A549 (cell line): ENCODE measurements around the gene TMEM91. TPM values are rescaled to one million over a fixed set of nuclear protein-coding genes. Genes with fewer than 3 reads are reported as not detected.
A peak's percentile ranks its signal among the peaks of the same experiment; 100 is the strongest.

Experiments
- ATAC-seq, 2 experiments: fragments of 200-7000 bp in 1 of 2; fragments of >200 bp in 1 of 2; cut with Nextera tagmentation in 1 of 2; cut with Tn5 transposase in 1 of 2; 3 replicates each; pipeline versions ENCODE4 v1.8.0 to v1.9.1; 2018 to 2020; ENCODE audit warnings: mild to moderate bottlenecking in 1 of 2, moderate library complexity in 1 of 2
- CTCF ChIA-PET: fragments of 300-600 bp; sonication (Branson Sonifier 250); formaldehyde crosslinking; extraction: SDS; loops from one replicate; lab custom pipeline; 2021; ENCODE audit warnings: antibody characterized with exemption, inconsistent platforms; lab: Yijun Ruan, JAX
- POLR2A ChIA-PET: fragments of 350-600 bp; formaldehyde crosslinking; extraction: SDS; loops from one replicate; lab custom pipeline; 2021; ENCODE audit warnings: antibody characterized with exemption, inconsistent platforms; lab: Yijun Ruan, JAX
- DNase-seq, 2 experiments: peaks; one replicate each; pipeline versions ENCODE4 v3.0.0 to v3.0.0-alpha.2; 2011 to 2016; ENCODE audit warnings: low read depth in 1 of 2, low spot score in 1 of 2
- FAIRE-seq: peaks from 2 replicates; lab custom pipeline; 2011; peaks lifted over from hg19 to GRCh38; lab: Jason Lieb, UNC
- H3K27ac ChIP-seq, 2 experiments: fragments of >200 bp; sonication (Bioruptor Twin); formaldehyde crosslinking; 3 replicates each; pipeline ENCODE4 v1.5.1; 2016 to 2017
- H3K4me1 ChIP-seq: fragments of >200 bp; sonication (Bioruptor Twin); formaldehyde crosslinking; 3 replicates; pipeline ENCODE4 v1.6.1; 2016
- H3K4me2 ChIP-seq: fragments of >200 bp; sonication (Bioruptor Twin); formaldehyde crosslinking; 3 replicates; pipeline ENCODE4 v1.6.1; 2016
- H3K4me3 ChIP-seq: fragments of >200 bp; sonication (Bioruptor Twin); formaldehyde crosslinking; 3 replicates; pipeline ENCODE4 v1.5.1; 2016
- H3K9me3 ChIP-seq: fragments of >200 bp; sonication (Bioruptor Twin); formaldehyde crosslinking; 3 replicates; pipeline ENCODE4 v1.6.1; 2016
- CBX2 ChIP-seq: fragments of 200-600 bp; sonication (generic); IDR thresholded peaks from 2 replicates; pipeline ENCODE4 v1.6.1; 2016; ENCODE audit warnings: low read depth, mild to moderate bottlenecking, borderline replicate concordance
- CBX8 ChIP-seq: fragments of 200-600 bp; sonication (generic); IDR thresholded peaks from 2 replicates; pipeline ENCODE4 v1.6.1; 2016
- CHD4 ChIP-seq: fragments of 200-600 bp; sonication (generic); IDR thresholded peaks from 2 replicates; pipeline ENCODE4 v1.6.1; 2016; ENCODE audit warnings: antibody characterized with exemption, mild to moderate bottlenecking, borderline replicate concordance
- CTCF ChIP-seq: fragments of >200 bp; sonication (Bioruptor Twin); formaldehyde crosslinking; IDR thresholded peaks from 3 replicates; pipeline ENCODE4 v1.5.1; 2016
- EHF ChIP-seq: fragments of 250-450 bp; sonication (Bioruptor Pico); IDR thresholded peaks from 2 replicates; pipeline ENCODE4 v1.5.0; 2020; ENCODE audit warnings: mild to moderate bottlenecking
- EP300 ChIP-seq, 2 experiments: fragments of >200 bp; sonication (Bioruptor Twin); formaldehyde crosslinking; IDR thresholded peaks; 2 replicates in 1 of 2; 3 replicates in 1 of 2; pipeline ENCODE4 v1.6.1; 2016 to 2017
- FOSL2 ChIP-seq, 2 experiments: fragments of 450-650 bp in 1 of 2; fragments of >200 bp in 1 of 2; sonication (Bioruptor Twin) in 1 of 2; formaldehyde crosslinking; IDR thresholded peaks; 2 replicates each; pipeline versions ENCODE4 v1.5.0 to v1.6.1; 2016 to 2020; ENCODE audit warnings: mild to moderate bottlenecking in 1 of 2, moderate library complexity in 1 of 2
- HOXB5 ChIP-seq: fragments of 250-450 bp; sonication (Bioruptor Pico); IDR thresholded peaks from 2 replicates; pipeline ENCODE4 v1.5.0; 2020; ENCODE audit warnings: mild to moderate bottlenecking, moderate library complexity
- JUN ChIP-seq, 2 experiments: fragments of >200 bp; sonication (Bioruptor Twin); formaldehyde crosslinking; IDR thresholded peaks; 2 replicates in 1 of 2; 3 replicates in 1 of 2; pipeline ENCODE4 v1.6.1; 2016 to 2017
- KDM1A ChIP-seq: fragments of 200-600 bp; sonication (generic); IDR thresholded peaks from 2 replicates; pipeline ENCODE4 v1.6.1; 2016; ENCODE audit warnings: low read depth, mild to moderate bottlenecking
- KDM5A ChIP-seq: fragments of 200-600 bp; sonication (generic); IDR thresholded peaks from 2 replicates; pipeline ENCODE4 v1.6.1; 2016; ENCODE audit warnings: antibody characterized with exemption, mild to moderate bottlenecking
- MAFK ChIP-seq: fragments of 450-650 bp; IDR thresholded peaks from 2 replicates; pipeline ENCODE4 v1.6.1; 2014; ENCODE audit not compliant: partially characterized antibody
- MYC ChIP-seq: IDR thresholded peaks from 2 replicates; pipeline ENCODE4 v1.6.1; 2012; ENCODE audit warnings: mild to moderate bottlenecking, inconsistent platforms, low read length, improper control_type of control experiment, borderline replicate concordance
- NFE2L2 ChIP-seq: fragments of 150-350 bp; conservative IDR thresholded peaks from 2 replicates; pipeline ENCODE4 v1.6.1; 2014; ENCODE audit warnings: low read length
- RAD21 ChIP-seq, 2 experiments: fragments of >200 bp in 1 of 2; sonication (Bioruptor Twin) in 1 of 2; formaldehyde crosslinking in 1 of 2; IDR thresholded peaks in 1 of 2; conservative IDR thresholded peaks in 1 of 2; 2 replicates in 1 of 2; 3 replicates in 1 of 2; pipeline ENCODE4 v1.6.1; 2012 to 2018; ENCODE audit warnings: inconsistent platforms in 1 of 2
- RCOR1 ChIP-seq: fragments of 150-350 bp; IDR thresholded peaks from 2 replicates; pipeline ENCODE4 v1.6.1; 2014; ENCODE audit warnings: antibody characterized with exemption, low read length, low read depth
- REST ChIP-seq: fragments of 200-600 bp; sonication (generic); IDR thresholded peaks from 2 replicates; pipeline ENCODE4 v1.6.1; 2016; ENCODE audit warnings: antibody characterized with exemption, mild to moderate bottlenecking, moderate library complexity
- RFX5 ChIP-seq: fragments of 450-650 bp; IDR thresholded peaks from 2 replicates; pipeline ENCODE4 v1.7.1; 2014; ENCODE audit warnings: antibody characterized with exemption, mild to moderate bottlenecking, moderate library complexity
- SMC3 ChIP-seq: fragments of >200 bp; sonication (Bioruptor Twin); formaldehyde crosslinking; IDR thresholded peaks from 3 replicates; pipeline ENCODE4 v1.6.1; 2018; ENCODE audit warnings: inconsistent platforms
- SREBF2 ChIP-seq: fragments of 450-650 bp; IDR thresholded peaks from 2 replicates; pipeline ENCODE4 v1.6.1; 2014; ENCODE audit warnings: mild to moderate bottlenecking, moderate library complexity
- TFCP2L1 ChIP-seq: fragments of 250-450 bp; sonication (Bioruptor Pico); IDR thresholded peaks from 2 replicates; pipeline ENCODE4 v1.5.0; 2021; ENCODE audit warnings: mild to moderate bottlenecking
- USF2 ChIP-seq: fragments of 450-650 bp; IDR thresholded peaks from 2 replicates; pipeline ENCODE4 v1.6.1; 2014; ENCODE audit warnings: antibody characterized with exemption
- ZFP36 ChIP-seq: fragments of 450-650 bp; IDR thresholded peaks from 2 replicates; pipeline ENCODE4 v1.6.1; 2014; ENCODE audit warnings: borderline replicate concordance; ENCODE audit not compliant: partially characterized antibody
- ZNF302 ChIP-seq: fragments of 250-450 bp; sonication (Bioruptor Pico); IDR thresholded peaks from 2 replicates; pipeline ENCODE4 v1.9.0; 2021; ENCODE audit warnings: inconsistent platforms, mild to moderate bottlenecking, moderate library complexity
- whole genome bisulfite sequencing: methylation state at CpG from one replicate; pipeline ENCODE4 v1.1.6; 2017; ENCODE audit errors: missing lambda C conversion rate; 5-methylcytosine and 5-hydroxymethylcytosine counted together
- polyA plus RNA-seq, 4 experiments: library from polyadenylated mRNA; depleted of rRNA in 3 of 4; stranded (reverse); fragments of >200 nt; fragmentation: RNase III in 1 of 4; extraction: RNeasy Plus Mini Kit Qiagen cat#74134 plus additional on column Dnase treatment in 1 of 4; gene quantifications; 2 replicates in 3 of 4; 3 replicates in 1 of 4; pipeline ENCODE4 v1.2.3, GENCODE V29; 2011 to 2017

Gene TMEM91
- polyA plus RNA-seq, 2 of the 4 experiments (the other 2 are of a cell fraction), result 4.0 to 5.2 TPM

DNA sequence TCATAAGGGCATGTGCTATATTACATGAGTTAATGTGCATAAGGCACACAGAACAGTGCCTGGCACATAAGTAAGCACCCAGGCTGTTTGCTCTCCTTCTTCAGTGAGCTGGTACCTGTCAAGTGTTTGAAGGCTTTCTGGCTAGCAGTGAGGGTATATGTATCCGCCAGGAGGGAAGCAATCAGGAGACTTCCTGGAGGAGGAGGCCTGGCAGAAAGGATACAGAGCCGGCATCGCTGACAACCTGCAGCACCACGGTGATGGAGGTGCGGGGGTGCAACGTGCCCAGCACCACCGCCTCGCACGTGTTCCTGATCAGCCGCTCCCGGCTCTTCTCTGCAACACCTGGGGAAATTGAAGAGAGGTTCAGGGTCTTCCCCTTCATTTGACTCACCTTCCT is 15.3 kb downstream of the TMEM91 start:
- no peak for FAIRE-seq
- WGBS, result 86% methylated on average over 11 of the region's 11 CpGs
- TF ChIP-seq JUN (IDR thresholded peaks at IDR 0.05), result no peak
- TF ChIP-seq CTCF, result no peak
- TF ChIP-seq KDM5A, result no peak
- no peak for TF ChIP-seq KDM1A
- TF ChIP-seq SMC3, result no peak
- TF ChIP-seq RAD21 (conservative IDR thresholded peaks at IDR 0.05 in 1 of 2, IDR thresholded peaks at IDR 0.05 in 1 of 2), result no peak
- TF ChIP-seq ZFP36, result peak; percentile 89
- TF ChIP-seq, all 56 proteins: peak for 1

GRCh38 chr19:41392775-41393174 is 16.4 kb downstream of the TMEM91 start:
- TF ChIP-seq EP300 (IDR thresholded peaks at IDR 0.05), result no peak
- no peak for TF ChIP-seq TFCP2L1
- TF ChIP-seq USF2, result no peak
- no peak for TF ChIP-seq MYC
- no peak for TF ChIP-seq RCOR1
- no peak for TF ChIP-seq NFE2L2
- no peak for TF ChIP-seq CHD4
- TF ChIP-seq CBX8, result no peak
- no peak for TF ChIP-seq RFX5
- TF ChIP-seq MAFK, result no peak
- no peak for TF ChIP-seq EHF
- no peak for TF ChIP-seq SREBF2
- no peak for TF ChIP-seq CBX2
- no peak for TF ChIP-seq ZNF302 (CRISPR knock-in tag)
- TF ChIP-seq FOSL2 (IDR thresholded peaks at IDR 0.05), result no peak
- TF ChIP-seq FOSL2 (CRISPR knock-in tag; IDR thresholded peaks at IDR 0.05), result no peak
- TF ChIP-seq REST, result no peak
- TF ChIP-seq HOXB5 (CRISPR knock-in tag), result no peak

More for the DNA sequence above, 15.3 kb downstream of the TMEM91 start:
- no peak overlapping the region for H3K4me3 ChIP-seq
- no peak for DNase-seq
- ChIA-PET POLR2A (interaction anchor here (1.4 kb wide), 1 partner anchor 48 kb away, joined by 3 read pairs; no protein-coding TSS in a partner anchor), CTCF (interaction anchor here (1.9 to 2.2 kb wide), 2 partner anchors 11 to 13 kb away, joined by 7 to 10 read pairs; no protein-coding TSS in a partner anchor)
- no peak overlapping the region for H3K27ac ChIP-seq
- ATAC-seq, result no peak
- H3K4me1 ChIP-seq, result peaks cover 11% of the 10 kb centered on the region; the same call in 2 of the 3 replicates
- no peaks in the 10 kb centered on the region for H3K9me3 ChIP-seq
- no peak overlapping the region for H3K4me2 ChIP-seq

More at GRCh38 chr19:41392775-41393174, 16.4 kb downstream of the TMEM91 start:
- H3K27ac ChIP-seq, result no peak overlapping the region
- H3K4me3 ChIP-seq, result no peak overlapping the region
- DNase-seq (no peak), FAIRE-seq (no peak), ATAC-seq (no peak)
- no peak overlapping the region for H3K4me2 ChIP-seq
- ChIA-PET CTCF (interaction anchor here (0.6 to 3.1 kb wide), 10 partner anchors 11 to 428 kb away, joined by 3 to 15 read pairs (median 4); partner anchors contain the start of genes TGFB1 and TMEM91), POLR2A (interaction anchor here (1.4 kb wide), 1 partner anchor 46 kb away, joined by 5 read pairs; the partner anchor contains the start of gene DMAC2)
- 89% methylated on average over 12 of the region's 12 CpGs for WGBS
- no peaks in the 10 kb centered on the region for H3K9me3 ChIP-seq
- peaks cover 11% of the 10 kb centered on the region; the same call in 2 of the 3 replicates for H3K4me1 ChIP-seq
